K562 (cell line): ENCODE results near the gene TIMM10. TPM values are rescaled to one million over a fixed set of nuclear protein-coding genes. Genes with fewer than 3 reads are reported as not detected.

Experiments used
- ATAC-seq: fragments of 200-7000 bp; cut with Tn5 transposase; 3 replicates; pipeline ENCODE4 v1.9.1; 2020; ENCODE audit warnings: moderate library complexity
- BruUV-seq: library from RNA; stranded (reverse); fragments of 400-500 nt; replicated peaks from 2 replicates; lab custom pipeline; 2021; lab: Mats Ljungman, UMichigan
- CTCF ChIA-PET: fragments of 300-600 bp; formaldehyde crosslinking; extraction: SDS; loops from one replicate; lab custom pipeline; 2021; ENCODE audit warnings: low intra/inter-chr PET ratio; lab: Yijun Ruan, JAX
- POLR2A ChIA-PET: fragments of 300-600, 350-650 bp; sonication (Branson Sonifier 250); formaldehyde crosslinking; extraction: SDS; loops from one replicate; lab custom pipeline; 2021; ENCODE audit warnings: antibody characterized with exemption, inconsistent platforms; lab: Yijun Ruan, JAX
- DNase-seq, 4 experiments: peaks; one replicate each; pipeline versions ENCODE4 v3.0.0 to v3.0.0-alpha.2; 2011 to 2018; ENCODE audit warnings: low spot score in 3 of 4, mixed read lengths in 3 of 4; ENCODE audit errors: extremely low read depth in 1 of 4
- FAIRE-seq: peaks from 2 replicates; lab custom pipeline; 2011; peaks lifted over from hg19 to GRCh38; lab: Jason Lieb, UNC
- H2AFZ ChIP-seq: 2 replicates; pipeline ENCODE4 v1.6.0; 2011; ENCODE audit warnings: low read depth, low read length, control low read depth, inconsistent platforms
- H3K27ac ChIP-seq: fragments of 200-600 bp; 3 replicates; pipeline ENCODE4 v1.8.0; 2011; ENCODE audit warnings: low read depth, mild to moderate bottlenecking, control low read depth, inconsistent platforms, low read length, moderate library complexity, mixed read lengths; ENCODE audit errors: extremely low read depth
- H3K27me3 ChIP-seq, 2 experiments: fragments of 300-600 bp in 1 of 2; 2 replicates in 1 of 2; 3 replicates in 1 of 2; pipeline versions ENCODE4 v1.6.0 to v1.8.0; 2011; ENCODE audit warnings: inconsistent platforms in 2 of 2, low read length in 2 of 2, mild to moderate bottlenecking in 1 of 2, mixed read lengths in 1 of 2, moderate library complexity in 1 of 2; ENCODE audit not compliant: control insufficient read depth in 2 of 2, insufficient read depth in 2 of 2
- H3K36me3 ChIP-seq: fragments of 300-600 bp; 3 replicates; pipeline ENCODE4 v1.8.0; 2011; ENCODE audit warnings: mild to moderate bottlenecking, low read length, inconsistent platforms; ENCODE audit not compliant: control insufficient read depth, insufficient read depth
- H3K4me1 ChIP-seq, 2 experiments: fragments of 200-600 bp in 1 of 2; replicated peaks in 1 of 2; 2 replicates in 1 of 2; 3 replicates in 1 of 2; pipeline versions ENCODE4 v1.5.1 to v1.8.0; 2011; ENCODE audit warnings: inconsistent platforms in 2 of 2, low read length in 2 of 2, mild to moderate bottlenecking in 1 of 2, mixed read lengths in 1 of 2, moderate library complexity in 1 of 2; ENCODE audit not compliant: control insufficient read depth in 2 of 2, insufficient read depth in 2 of 2
- H3K4me2 ChIP-seq: 2 replicates; pipeline ENCODE4 v1.6.1; 2011; ENCODE audit warnings: low read length, control low read depth, inconsistent platforms, mixed read lengths; ENCODE audit not compliant: insufficient read depth
- H3K4me3 ChIP-seq: fragments of 200-600 bp; sonication (generic), shearing (Covaris generic); 2 replicates; pipeline ENCODE4 v1.5.1; 2016; ENCODE audit warnings: control low read depth, inconsistent platforms
- H3K79me2 ChIP-seq: fragments of 200-600 bp; 3 replicates; pipeline ENCODE4 v1.8.0; 2011; ENCODE audit warnings: low read length, inconsistent platforms; ENCODE audit not compliant: control insufficient read depth, insufficient read depth
- H3K9ac ChIP-seq, 2 experiments: 2 replicates each; pipeline versions ENCODE4 v1.6.0 to v1.6.1; 2011; ENCODE audit warnings: low read depth in 2 of 2, low read length in 2 of 2, control low read depth in 1 of 2, inconsistent platforms in 1 of 2, mild to moderate bottlenecking in 1 of 2, mixed read lengths in 1 of 2; ENCODE audit not compliant: insufficient read depth in 1 of 2
- H3K9me1 ChIP-seq: one replicate; pipeline ENCODE4 v1.6.0; 2011; ENCODE audit warnings: inconsistent platforms, mild to moderate bottlenecking, low read length, moderate library complexity; ENCODE audit not compliant: control insufficient read depth, insufficient read depth
- H3K9me3 ChIP-seq: replicated peaks from 2 replicates; pipeline ENCODE4 v1.5.1; 2011; ENCODE audit warnings: low read depth, low read length, inconsistent platforms; ENCODE audit not compliant: control insufficient read depth, insufficient read depth
- H4K20me1 ChIP-seq: replicated peaks from 2 replicates; pipeline ENCODE4 v1.6.1; 2011; ENCODE audit warnings: low read length, inconsistent platforms, mixed read lengths; ENCODE audit not compliant: control insufficient read depth, insufficient read depth
- BRD9 ChIP-seq: fragments of 450-650 bp; IDR thresholded peaks from 2 replicates; pipeline ENCODE4 v1.6.1; 2018; ENCODE audit warnings: low read depth; ENCODE audit not compliant: partially characterized antibody
- CEBPB ChIP-seq: fragments of 450-650 bp; IDR thresholded peaks from 2 replicates; pipeline ENCODE4 v1.6.1; 2016; ENCODE audit warnings: missing genetic modification characterization, missing compliant biosample characterization
- DDX20 ChIP-seq: fragments of 450-650 bp; IDR thresholded peaks from 2 replicates; pipeline ENCODE4 v1.6.1; 2016; ENCODE audit warnings: missing genetic modification characterization, low read depth, mild to moderate bottlenecking, missing compliant biosample characterization, moderate library complexity
- ETV5 ChIP-seq: sonication (generic); formaldehyde crosslinking; IDR thresholded peaks from 2 replicates; pipeline ENCODE4 v1.4.0; 2020; ENCODE audit warnings: low read depth, mild to moderate bottlenecking, missing genetic modification reagents
- HSF4 ChIP-seq: fragments of 250-450 bp; sonication (Bioruptor Pico); IDR thresholded peaks from 2 replicates; pipeline ENCODE4 v2.1.2; 2022; ENCODE audit warnings: mild to moderate bottlenecking, moderate library complexity, borderline replicate concordance
- LCOR ChIP-seq: sonication (generic); formaldehyde crosslinking; IDR thresholded peaks from 2 replicates; pipeline ENCODE4 v1.8.0; 2022; ENCODE audit warnings: mild to moderate bottlenecking, missing genetic modification reagents
- MTF1 ChIP-seq: fragments of 250-450 bp; sonication (Bioruptor Pico); IDR thresholded peaks from 2 replicates; pipeline ENCODE4 v1.9.0; 2021; ENCODE audit warnings: moderate library complexity, mild to moderate bottlenecking, inconsistent platforms, borderline replicate concordance
- NEUROD1 ChIP-seq: fragments of 150-350 bp; IDR thresholded peaks from 2 replicates; pipeline ENCODE4 v1.6.1; 2014; ENCODE audit warnings: borderline replicate concordance, low read length, low read depth; ENCODE audit not compliant: partially characterized antibody
- NR1H2 ChIP-seq: sonication (generic); formaldehyde crosslinking; IDR thresholded peaks from 2 replicates; pipeline ENCODE4 v1.4.0; 2020; ENCODE audit warnings: mild to moderate bottlenecking, missing genetic modification reagents
- PHB ChIP-seq: fragments of 250-450 bp; sonication (Bioruptor Pico); IDR thresholded peaks from 2 replicates; pipeline ENCODE4 v1.5.0; 2021
- RUNX1 ChIP-seq: sonication (generic); IDR thresholded peaks from 2 replicates; pipeline ENCODE4 v1.6.1; 2016; ENCODE audit warnings: antibody characterized with exemption, low read depth
- TEAD1 ChIP-seq, 2 experiments: fragments of 450-650 bp in 1 of 2; sonication (generic) in 1 of 2; formaldehyde crosslinking; IDR thresholded peaks; 2 replicates each; pipeline versions ENCODE4 v1.4.0 to v1.8.0; 2020 to 2022; ENCODE audit warnings: mild to moderate bottlenecking in 2 of 2, missing genetic modification reagents in 1 of 2
- TRIM28 ChIP-seq: fragments of 450-650 bp; IDR thresholded peaks from 2 replicates; pipeline ENCODE4 v1.6.1; 2017
- XRCC3 ChIP-seq: fragments of 450-650 bp; IDR thresholded peaks from 2 replicates; pipeline ENCODE4 v1.6.1; 2017; ENCODE audit warnings: mild to moderate bottlenecking, moderate library complexity
- ZNF277 ChIP-seq: fragments of 250-450 bp; sonication (Bioruptor Pico); IDR thresholded peaks from 2 replicates; pipeline ENCODE4 v1.8.0; 2022; ENCODE audit warnings: inconsistent platforms, mild to moderate bottlenecking, moderate library complexity, borderline replicate concordance
- ZNF384 ChIP-seq: IDR thresholded peaks from 2 replicates; pipeline ENCODE4 v1.6.1; 2012; ENCODE audit warnings: low read depth, low read length, improper control_type of control experiment
- ZNF592 ChIP-seq: fragments of 450-650 bp; IDR thresholded peaks from 2 replicates; pipeline ENCODE4 v1.6.1; 2017; ENCODE audit warnings: antibody characterized with exemption, mild to moderate bottlenecking
- WGBS: fragments of 100-300 bp; shearing (Covaris generic); methylation state at CpG from one replicate; pipeline ENCODE4 v1.1.6; 2016; ENCODE audit warnings: low coverage, mixed read lengths; ENCODE audit not compliant: insufficient coverage; ENCODE audit errors: missing lambda C conversion rate; 5-methylcytosine and 5-hydroxymethylcytosine counted together
- in situ Hi-C: fragments of 300-500 bp; cut with MboI; formaldehyde crosslinking; loops from 4 replicates; pipeline ENCODE4 v1.15.0; 2018; ENCODE audit warnings: inconsistent platforms, mixed read lengths
- intact Hi-C: fragments of 100-400 bp; cut with micrococcal nuclease; formaldehyde crosslinking; loops from 2 replicates; pipeline ENCODE4 v1.14.2; 2022
- polyA plus RNA-seq, 8 experiments: library from polyadenylated mRNA; depleted of rRNA in 4 of 8; stranded (reverse) in 5 of 8; unstranded in 3 of 8; fragments of >200 nt; fragmentation: Nextera tagmentation in 2 of 8; fragmentation: Illumina TruSeq in 1 of 8; extraction: Ambion mirVana in 2 of 8; extraction: Trizol in 1 of 8; gene quantifications; 2 replicates each; pipeline versions ENCODE4 v1.2.1 to v1.2.3, GENCODE V29; 2011 to 2014; ENCODE audit warnings: inconsistent platforms in 1 of 8, missing spikeins in 1 of 8
- total RNA-seq, 7 experiments: library from RNA; depleted of rRNA in 6 of 7; stranded (reverse); fragments of >200 nt in 6 of 7; fragmentation: Illumina TruSeq in 2 of 7; extraction: Trizol in 2 of 7; gene quantifications; 2 replicates each; pipeline versions ENCODE4 v1.2.1 to v1.2.3, GENCODE V29; 2011 to 2021; ENCODE audit warnings: low replicate concordance in 1 of 7

Gene TIMM10
- total and polyA plus RNA-seq, 9 of the 15 experiments (the other 6 are each of a cell fraction or from before 2014, with no cell fraction given), result 109 to 553 (median 172) TPM

GRCh38 chr11:57527056-57527631 is 3.4 kb downstream of the TIMM10 start:
- CTCF ChIA-PET, result interaction anchor here (0.6 to 3.8 kb wide), 6 partner anchors 34 to 182 kb away, joined by 4 to 51 read pairs (median 6); no protein-coding TSS in a partner anchor
- peak overlapping the region; percentile 14; the same call in 1 of the 3 replicates for H3K27ac ChIP-seq
- ATAC-seq (peak; percentile 61), DNase-seq (peak; percentile 49 to 83 (median 51)), FAIRE-seq (peak; percentile 95)
- no peaks in the 10 kb centered on the region for H3K27me3 ChIP-seq
- POLR2A ChIA-PET, result interaction anchor here (0.6 to 4.3 kb wide), 5 partner anchors 11 to 39 kb away, joined by 3 to 31 read pairs (median 4); partner anchors contain the start of gene SLC43A1
- H4K20me1 ChIP-seq, result no peaks in the 10 kb centered on the region
- no peak overlapping the region for H3K4me2 ChIP-seq
- H3K79me2 ChIP-seq, result peaks cover 35% of the 10 kb centered on the region
- no TSS peak for BruUV-seq
- H3K36me3 ChIP-seq, result peaks cover 36% of the 10 kb centered on the region
- no peak overlapping the region for H3K4me3 ChIP-seq
- intact Hi-C loops, result loop anchor here (1.0 kb wide), 3 partner anchors 34 to 182 kb away; no protein-coding TSS in a partner anchor
- no peaks in the 10 kb centered on the region for H3K9me1 ChIP-seq
- WGBS, result 16% methylated on average over 7 of the region's 7 CpGs
- H3K9me3 ChIP-seq, result no peaks in the 10 kb centered on the region
- no peak overlapping the region for H2AFZ ChIP-seq
- peaks cover 6 to 28% of the 10 kb centered on the region in 2 experiments; a peak in 4 of 5 replicates for H3K4me1 ChIP-seq
- in situ Hi-C loops, result loop anchor here (5.0 to 10.0 kb wide), 2 partner anchors 35 to 182 kb away; no protein-coding TSS in a partner anchor
- peak overlapping the region in 1 of 2 experiments; percentile 7; a peak in 1 of 4 replicates for H3K9ac ChIP-seq
- TF ChIP-seq LCOR (CRISPR knock-in tag), result peak; percentile 68; the same call in 1 of the 2 replicates
- peak; percentile 66 for TF ChIP-seq BRD9
- TF ChIP-seq ZNF384, result no peak
- no peak for TF ChIP-seq TEAD1 (CRISPR knock-in tag; IDR thresholded peaks at IDR 0.05)
- TF ChIP-seq CEBPB (tag), result no peak
- no peak for TF ChIP-seq TRIM28
- TF ChIP-seq XRCC3, result no peak
- no peak for TF ChIP-seq ZNF277
- TF ChIP-seq PHB, result 0 out of 2 replicates have a peak, but pooled peaks have one; percentile 24
- no peak for TF ChIP-seq HSF4 (CRISPR knock-in tag)
- TF ChIP-seq ETV5, result peak; percentile 30; the same call in 1 of the 2 replicates
- 0 out of 2 replicates have a peak, but pooled peaks have one; percentile 40 for TF ChIP-seq NR1H2 (CRISPR knock-in tag)
- TF ChIP-seq NEUROD1, result no peak
- TF ChIP-seq RUNX1, result no peak
- no peak for TF ChIP-seq MTF1 (CRISPR knock-in tag)
- TF ChIP-seq DDX20 (tag), result no peak
- TF ChIP-seq ZNF592, result peak; percentile 71
